22Rv1 (cell line): ENCODE data around the gene E2F8.

Experiments
- ZFX ChIP-seq: fragments of 450-650 bp; IDR thresholded peaks from 2 replicates; pipeline ENCODE4 v1.6.1; 2017; ENCODE audit warnings: antibody characterized with exemption, borderline replicate concordance
- TF ChIP-seq, protein P1 (sequence below): fragments of 450-650 bp; IDR thresholded peaks from 2 replicates; pipeline ENCODE4 v1.5.1; 2017; ENCODE audit warnings: mild to moderate bottlenecking

DNA sequence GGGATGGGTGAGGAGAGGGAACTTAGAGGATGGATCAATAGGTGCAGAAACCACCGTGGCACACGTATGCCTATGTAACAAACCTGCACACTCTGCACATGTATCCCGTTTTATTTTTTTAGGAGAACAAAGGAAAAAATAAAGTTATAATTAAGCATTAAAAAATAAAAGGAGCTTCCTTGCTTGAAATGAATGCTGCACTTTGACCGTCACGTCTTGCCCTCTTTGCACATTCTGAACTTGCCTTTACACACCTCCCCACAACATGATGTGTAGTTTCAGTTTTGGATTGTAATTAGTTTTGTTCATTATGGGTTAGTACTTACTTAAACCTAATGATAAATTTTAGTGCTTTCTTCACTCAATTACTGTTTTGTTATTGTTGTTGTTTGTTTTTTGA lies 35.9 kb downstream of the E2F8 start:
- TF ChIP-seq, protein P1, sequence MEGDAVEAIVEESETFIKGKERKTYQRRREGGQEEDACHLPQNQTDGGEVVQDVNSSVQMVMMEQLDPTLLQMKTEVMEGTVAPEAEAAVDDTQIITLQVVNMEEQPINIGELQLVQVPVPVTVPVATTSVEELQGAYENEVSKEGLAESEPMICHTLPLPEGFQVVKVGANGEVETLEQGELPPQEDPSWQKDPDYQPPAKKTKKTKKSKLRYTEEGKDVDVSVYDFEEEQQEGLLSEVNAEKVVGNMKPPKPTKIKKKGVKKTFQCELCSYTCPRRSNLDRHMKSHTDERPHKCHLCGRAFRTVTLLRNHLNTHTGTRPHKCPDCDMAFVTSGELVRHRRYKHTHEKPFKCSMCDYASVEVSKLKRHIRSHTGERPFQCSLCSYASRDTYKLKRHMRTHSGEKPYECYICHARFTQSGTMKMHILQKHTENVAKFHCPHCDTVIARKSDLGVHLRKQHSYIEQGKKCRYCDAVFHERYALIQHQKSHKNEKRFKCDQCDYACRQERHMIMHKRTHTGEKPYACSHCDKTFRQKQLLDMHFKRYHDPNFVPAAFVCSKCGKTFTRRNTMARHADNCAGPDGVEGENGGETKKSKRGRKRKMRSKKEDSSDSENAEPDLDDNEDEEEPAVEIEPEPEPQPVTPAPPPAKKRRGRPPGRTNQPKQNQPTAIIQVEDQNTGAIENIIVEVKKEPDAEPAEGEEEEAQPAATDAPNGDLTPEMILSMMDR, result no peak
- no peak for TF ChIP-seq ZFX
